Gastroesophageal sphincter (tissue), 3 donors: Measurements from ENCODE around the gene MRPS12.

Experiments
- CTCF ChIP-seq, 4 experiments: fragments of 200-600 bp in 2 of 4; fragments of 450-650 bp in 2 of 4; sonication (generic) in 1 of 4; IDR thresholded peaks; one replicate each; pipeline ENCODE4 v1.5.1; 2017 to 2019; ENCODE audit warnings: antibody characterized with exemption in 4 of 4, mild to moderate bottlenecking in 2 of 4, moderate library complexity in 2 of 4
- EP300 ChIP-seq: sonication (generic); formaldehyde crosslinking; IDR thresholded peaks from one replicate; pipeline ENCODE4 v1.6.1; 2017; ENCODE audit warnings: antibody characterized with exemption, mild to moderate bottlenecking
- POLR2A ChIP-seq, 2 donors: fragments of 450-650 bp; IDR thresholded peaks; one replicate each; pipeline ENCODE4 v1.6.1; 2017; ENCODE audit warnings: antibody characterized with exemption in 2 of 2, mild to moderate bottlenecking in 2 of 2, moderate library complexity in 1 of 2
- POLR2AphosphoS5 ChIP-seq: sonication (generic); formaldehyde crosslinking; IDR thresholded peaks from one replicate; pipeline ENCODE4 v1.6.1; 2017; ENCODE audit warnings: antibody characterized with exemption

- no peak for TF ChIP-seq CTCF (IDR thresholded peaks at IDR 0.05)
- no peak for TF ChIP-seq POLR2A (IDR thresholded peaks at IDR 0.05)
- no peak for TF ChIP-seq POLR2AphosphoS5
- TF ChIP-seq EP300 = no peak
These were observed 50.0 kb downstream of the MRPS12 start for GRCh38 chr19:38980583-38981374.
